ENCODE data around the gene MUC3A.

The MUC3A gene

DNA sequence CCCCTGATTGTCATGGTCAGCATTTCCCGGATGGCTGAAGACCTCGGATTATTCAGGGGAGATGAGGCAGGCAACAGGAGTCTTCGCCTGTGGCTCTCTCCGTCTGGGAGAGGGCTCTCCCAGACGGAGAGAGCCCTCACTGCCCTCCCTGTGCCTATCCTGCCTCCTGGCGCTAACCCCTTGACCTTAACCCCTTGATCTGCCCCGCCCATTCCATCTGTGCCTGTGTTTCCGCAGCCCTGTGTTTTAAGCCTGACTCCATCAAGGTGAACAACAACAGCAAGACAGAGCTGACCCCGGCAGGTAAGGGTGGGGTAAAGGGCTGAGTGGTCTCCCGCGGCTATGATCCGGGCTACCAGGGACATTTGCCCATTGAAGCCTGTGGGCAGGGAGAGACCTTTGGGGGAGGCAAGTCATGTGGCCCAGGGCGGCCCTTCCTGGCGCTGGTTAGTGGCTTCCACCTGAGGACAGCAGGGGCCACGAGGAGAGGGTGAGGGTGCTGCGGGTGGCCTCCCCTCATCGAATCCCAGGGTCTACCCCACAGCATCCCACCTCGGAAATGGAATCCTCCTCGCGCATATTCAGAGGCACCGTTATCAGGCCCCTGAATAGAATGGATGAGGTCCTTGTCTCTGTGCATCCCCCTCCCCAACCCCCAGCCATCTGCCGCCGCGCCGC, 15.8 kb downstream of the MUC3A start:
- WGBS, result 24% methylated on average over 25 of the region's 25 CpGs

DNA sequence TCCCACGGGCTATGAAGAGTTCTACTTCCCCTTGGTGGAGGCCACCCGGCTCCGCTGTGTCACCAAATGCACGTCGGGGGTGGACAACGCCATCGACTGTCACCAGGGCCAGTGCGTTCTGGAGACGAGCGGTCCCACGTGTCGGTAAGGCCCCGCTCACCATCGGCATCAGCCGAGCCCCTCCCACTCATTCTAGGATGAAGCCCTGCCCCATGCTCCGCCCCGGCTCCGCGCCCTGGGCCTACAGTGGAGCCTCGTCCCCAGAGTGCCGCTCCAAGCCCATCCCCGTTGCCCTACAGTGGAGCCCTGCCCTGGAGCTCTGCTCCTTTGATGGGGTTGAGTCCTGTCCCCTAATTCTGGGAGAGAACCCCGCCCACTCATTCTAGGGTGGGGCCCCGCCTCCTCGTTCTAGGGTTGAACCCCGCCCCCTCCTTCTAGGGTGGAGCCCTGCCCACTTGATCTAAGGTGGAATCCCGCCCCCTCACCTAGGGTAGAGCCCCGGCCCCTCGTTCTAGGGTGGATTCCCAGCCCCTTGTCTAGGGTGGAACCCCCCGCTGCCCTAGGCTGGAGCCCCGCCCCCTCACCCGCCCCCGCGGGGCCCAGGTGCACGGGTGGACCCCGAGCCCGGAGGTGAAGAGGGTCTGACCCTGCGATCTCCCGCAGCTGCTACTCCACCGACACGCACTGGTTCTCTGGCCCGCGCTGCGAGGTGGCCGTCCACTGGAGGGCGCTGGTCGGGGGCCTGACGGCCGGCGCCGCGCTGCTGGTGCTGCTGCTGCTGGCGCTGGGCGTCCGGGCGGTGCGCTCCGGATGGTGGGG, 16.6 kb downstream of the MUC3A start:
- peaks cover 16% of the 10 kb centered on the region for H3K4me1 ChIP-seq (ENCODE audit: insufficient read depth, low read length)
- peaks cover 37% of the 10 kb centered on the region for H3K27me3 ChIP-seq (ENCODE audit: insufficient read depth, low read length)
- no peak overlapping the region for H3K27ac ChIP-seq (ENCODE audit: low read depth, low read length)
- no peak overlapping the region for H3K9ac ChIP-seq (ENCODE audit: low read depth, low read length)
- no peaks in the 10 kb centered on the region for H3K36me3 ChIP-seq (ENCODE audit: insufficient read depth, low read length)
- H3K4me3 ChIP-seq (ENCODE audit: low read length), result peak overlapping the region; percentile 54
- under 1% methylated on average over 58 of the region's 58 CpGs for WGBS
- no peaks in the 10 kb centered on the region for H3K9me3 ChIP-seq (ENCODE audit: insufficient read depth, low read depth, low read length)

More for the DNA sequence above, 15.8 kb downstream of the MUC3A start:
- Histone ChIP-seq H3K27ac (ENCODE audit: low read depth, low read length) (no peak overlapping the region), H3K36me3 (ENCODE audit: insufficient read depth, low read length) (no peaks in the 10 kb centered on the region), H3K9ac (ENCODE audit: low read depth, low read length) (no peak overlapping the region), H3K9me3 (ENCODE audit: insufficient read depth, low read depth, low read length) (no peaks in the 10 kb centered on the region), H3K4me1 (ENCODE audit: insufficient read depth, low read length) (peaks cover 16% of the 10 kb centered on the region), H3K4me3 (ENCODE audit: low read length) (peak overlapping the region; percentile 54), H3K27me3 (ENCODE audit: insufficient read depth, low read length) (peaks cover 37% of the 10 kb centered on the region)

DNA sequence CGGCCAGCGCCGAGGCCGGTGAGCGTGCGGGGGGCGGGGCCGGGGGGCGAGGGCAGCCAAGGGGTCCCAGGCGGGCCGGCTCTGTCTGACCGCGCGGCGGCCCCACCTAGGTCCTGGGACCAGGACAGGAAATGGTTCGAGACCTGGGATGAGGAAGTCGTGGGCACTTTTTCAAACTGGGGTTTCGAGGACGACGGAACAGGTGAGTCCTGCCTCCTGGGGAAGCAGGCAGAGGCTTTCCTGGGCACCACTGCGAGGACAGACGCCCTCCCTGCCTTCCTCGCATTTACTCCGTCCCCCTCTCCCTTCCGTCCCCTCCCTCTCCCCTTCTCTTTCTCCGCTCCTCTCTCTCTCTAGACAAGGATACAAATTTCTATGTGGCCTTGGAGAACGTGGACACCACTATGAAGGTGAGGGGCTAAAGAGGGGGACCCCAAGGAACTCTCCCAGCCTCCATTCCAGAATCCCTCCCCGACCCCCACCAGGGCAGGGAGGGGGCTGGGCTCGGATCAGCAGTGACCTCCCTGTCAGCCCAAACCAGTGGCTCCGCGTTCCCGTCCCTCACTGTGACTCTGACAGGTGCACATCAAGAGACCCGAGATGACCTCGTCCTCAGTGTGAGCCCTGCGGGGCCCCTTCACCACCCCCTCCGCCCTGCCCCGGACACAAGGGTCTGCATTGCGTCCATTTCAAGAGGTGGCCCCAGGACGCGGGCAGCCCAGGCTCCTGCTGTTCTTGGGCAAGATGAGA, 17.4 kb downstream of the MUC3A start:
- H3K9ac ChIP-seq (ENCODE audit: low read depth, low read length), result no peak overlapping the region
- peaks cover 37% of the 10 kb centered on the region for H3K27me3 ChIP-seq (ENCODE audit: insufficient read depth, low read length)
- no peak overlapping the region for H3K27ac ChIP-seq (ENCODE audit: low read depth, low read length)
- no peaks in the 10 kb centered on the region for H3K36me3 ChIP-seq (ENCODE audit: insufficient read depth, low read length)
- no peaks in the 10 kb centered on the region for H3K9me3 ChIP-seq (ENCODE audit: insufficient read depth, low read depth, low read length)
- peaks cover 16% of the 10 kb centered on the region for H3K4me1 ChIP-seq (ENCODE audit: insufficient read depth, low read length)
- H3K4me3 ChIP-seq (ENCODE audit: low read length), result peak overlapping the region; percentile 54
- 11% methylated on average over 40 of the region's 40 CpGs for WGBS

DNA sequence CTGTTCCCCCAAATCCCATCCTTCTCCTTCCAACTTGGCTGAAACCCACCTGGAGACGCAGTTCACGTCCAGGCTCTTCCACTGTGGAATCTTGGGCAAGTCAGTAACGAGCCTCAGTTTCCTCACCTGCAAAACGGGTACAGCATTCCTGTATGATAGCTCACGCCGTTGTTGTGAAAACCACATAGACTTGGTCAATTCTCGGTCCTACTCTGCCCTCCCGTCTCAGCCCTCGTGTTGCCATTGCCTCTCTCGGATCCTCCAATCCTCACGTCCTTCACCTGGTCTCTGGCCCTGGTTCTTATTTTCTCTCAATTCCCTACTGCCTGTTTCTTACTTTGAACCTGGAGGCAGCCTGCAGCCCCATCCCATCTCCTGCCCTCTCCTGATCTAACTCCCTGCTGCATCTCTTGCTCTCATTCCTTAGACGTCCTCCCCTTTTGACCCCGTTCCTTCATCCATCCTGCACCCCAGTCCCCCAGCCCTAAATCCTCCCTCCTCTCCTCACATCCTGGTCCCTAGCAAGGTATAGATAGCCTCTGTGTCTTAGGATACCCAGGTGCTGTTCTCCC, 18.0 kb downstream of the MUC3A start:
- no peaks in the 10 kb centered on the region for H3K9me3 ChIP-seq (ENCODE audit: insufficient read depth, low read depth, low read length)
- H3K9ac ChIP-seq (ENCODE audit: low read depth, low read length), result no peak overlapping the region
- H3K27ac ChIP-seq (ENCODE audit: low read depth, low read length), result no peak overlapping the region
- H3K36me3 ChIP-seq (ENCODE audit: insufficient read depth, low read length), result no peaks in the 10 kb centered on the region
- H3K27me3 ChIP-seq (ENCODE audit: insufficient read depth, low read length), result peaks cover 37% of the 10 kb centered on the region
- no peak overlapping the region; the same call in 1 of the 2 replicates for H3K4me3 ChIP-seq (ENCODE audit: low read length)
- peaks cover 16% of the 10 kb centered on the region for H3K4me1 ChIP-seq (ENCODE audit: insufficient read depth, low read length)
- WGBS, result 55% methylated on average over 13 of the region's 13 CpGs

DNA sequence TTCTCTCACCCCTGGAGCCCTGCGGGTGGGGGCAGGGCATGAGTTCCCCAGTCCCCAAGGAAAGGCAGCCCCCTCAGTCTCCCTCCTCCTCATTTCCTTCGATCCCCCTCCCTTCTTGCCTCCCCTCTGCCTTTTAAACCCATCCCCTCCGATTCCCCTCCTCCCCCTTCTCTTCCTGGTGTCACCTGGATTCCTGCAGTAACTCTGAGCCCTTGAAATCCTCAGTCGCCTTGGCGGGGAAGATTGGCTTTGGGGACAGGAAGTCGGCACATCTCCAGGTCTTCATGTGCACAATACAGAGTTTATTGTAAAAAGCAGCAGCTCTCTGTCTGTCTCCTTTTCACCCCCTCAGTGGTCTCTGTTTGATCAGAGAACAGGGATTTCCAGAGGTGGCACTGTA, 18.7 kb downstream of the MUC3A start:
- 26% methylated on average over 6 of the region's 6 CpGs for WGBS
- no peak overlapping the region for H3K4me3 ChIP-seq (ENCODE audit: low read length)
- H3K27me3 ChIP-seq (ENCODE audit: insufficient read depth, low read length), result peaks cover 37% of the 10 kb centered on the region
- H3K4me1 ChIP-seq (ENCODE audit: insufficient read depth, low read length), result peaks cover 16% of the 10 kb centered on the region
- no peaks in the 10 kb centered on the region for H3K9me3 ChIP-seq (ENCODE audit: insufficient read depth, low read depth, low read length)
- no peaks in the 10 kb centered on the region for H3K36me3 ChIP-seq (ENCODE audit: insufficient read depth, low read length)
- no peak overlapping the region for H3K27ac ChIP-seq (ENCODE audit: low read depth, low read length)
- no peak overlapping the region for H3K9ac ChIP-seq (ENCODE audit: low read depth, low read length)

DNA sequence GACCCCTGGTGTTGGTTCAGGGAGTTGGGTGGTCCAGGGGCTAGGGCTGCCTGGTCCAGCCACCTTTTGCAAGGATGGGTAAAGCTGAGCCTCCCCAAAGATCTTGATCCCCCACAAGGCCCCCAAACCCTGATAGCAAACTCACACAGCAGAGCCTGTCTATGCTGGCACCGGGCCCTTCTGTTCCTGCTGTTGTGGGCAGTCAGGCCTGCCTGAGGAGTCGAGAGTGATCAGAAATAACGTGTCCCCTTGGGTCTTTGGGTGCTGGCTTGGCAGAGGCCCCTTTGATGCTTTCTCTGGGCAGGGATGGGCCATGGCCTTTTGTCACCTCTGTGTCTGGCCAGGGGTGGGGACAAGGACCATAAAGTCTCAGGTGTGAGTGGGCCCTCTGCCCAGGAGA, 19.3 kb downstream of the MUC3A start:
- Histone ChIP-seq H3K27ac (ENCODE audit: low read depth, low read length) (no peak overlapping the region), H3K4me1 (ENCODE audit: insufficient read depth, low read length) (peaks cover 16% of the 10 kb centered on the region), H3K9me3 (ENCODE audit: insufficient read depth, low read depth, low read length) (no peaks in the 10 kb centered on the region), H3K27me3 (ENCODE audit: insufficient read depth, low read length) (peaks cover 37% of the 10 kb centered on the region), H3K9ac (ENCODE audit: low read depth, low read length) (no peak overlapping the region), H3K36me3 (ENCODE audit: insufficient read depth, low read length) (no peaks in the 10 kb centered on the region), H3K4me3 (ENCODE audit: low read length) (no peak overlapping the region)
- WGBS, result 61% methylated on average over 3 of the region's 3 CpGs

DNA sequence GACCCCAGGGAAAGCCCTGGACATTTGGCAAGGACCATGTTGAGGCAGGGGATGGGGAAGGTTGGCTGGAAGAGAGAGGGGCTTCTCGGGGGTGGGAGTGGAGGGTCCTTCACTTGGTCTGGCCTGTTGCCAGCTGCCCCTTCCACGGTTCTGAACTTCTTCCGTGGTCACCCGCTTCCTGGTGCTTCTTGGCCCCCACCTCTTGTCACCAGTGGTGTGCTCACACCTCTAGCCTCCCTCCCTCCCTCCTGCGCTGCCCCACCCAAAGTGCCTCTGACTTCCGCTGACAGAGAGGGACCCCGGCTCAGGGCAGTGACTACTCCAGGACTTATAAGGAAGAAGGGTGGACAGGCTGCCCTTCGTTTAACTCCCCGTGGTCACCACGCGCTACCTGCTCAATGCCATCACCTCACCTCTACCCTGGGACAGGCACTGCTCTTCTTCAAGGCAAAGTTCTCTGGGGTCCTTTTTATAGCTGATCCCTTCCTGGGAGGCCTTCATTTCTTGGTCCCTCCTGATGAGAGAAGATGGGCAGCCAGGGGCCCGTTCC, 19.8 kb downstream of the MUC3A start, which contains the start of gene MUC12:
Gene MUC12, plus strand, starts transcription at position 500 of the 550 bp plus-strand sequence. CDS start 58 bp downstream, outside the sequence.
- no peak within 1 kb of the TSS for H3K27ac ChIP-seq (ENCODE audit: low read depth, low read length)
- no peak within 1 kb of the TSS for H3K4me3 ChIP-seq (ENCODE audit: low read length)
- H3K36me3 ChIP-seq (ENCODE audit: insufficient read depth, low read length), result no peaks in the 10 kb centered on the region
- no peak within 1 kb of the TSS for H3K9ac ChIP-seq (ENCODE audit: low read depth, low read length)
- 70% methylated on average over 12 of the region's 12 CpGs for WGBS
- peaks cover 37% of the 10 kb centered on the region for H3K27me3 ChIP-seq (ENCODE audit: insufficient read depth, low read length)
- no peaks in the 10 kb centered on the region for H3K9me3 ChIP-seq (ENCODE audit: insufficient read depth, low read depth, low read length)
- H3K4me1 ChIP-seq (ENCODE audit: insufficient read depth, low read length), result peaks cover 16% of the 10 kb centered on the region

DNA sequence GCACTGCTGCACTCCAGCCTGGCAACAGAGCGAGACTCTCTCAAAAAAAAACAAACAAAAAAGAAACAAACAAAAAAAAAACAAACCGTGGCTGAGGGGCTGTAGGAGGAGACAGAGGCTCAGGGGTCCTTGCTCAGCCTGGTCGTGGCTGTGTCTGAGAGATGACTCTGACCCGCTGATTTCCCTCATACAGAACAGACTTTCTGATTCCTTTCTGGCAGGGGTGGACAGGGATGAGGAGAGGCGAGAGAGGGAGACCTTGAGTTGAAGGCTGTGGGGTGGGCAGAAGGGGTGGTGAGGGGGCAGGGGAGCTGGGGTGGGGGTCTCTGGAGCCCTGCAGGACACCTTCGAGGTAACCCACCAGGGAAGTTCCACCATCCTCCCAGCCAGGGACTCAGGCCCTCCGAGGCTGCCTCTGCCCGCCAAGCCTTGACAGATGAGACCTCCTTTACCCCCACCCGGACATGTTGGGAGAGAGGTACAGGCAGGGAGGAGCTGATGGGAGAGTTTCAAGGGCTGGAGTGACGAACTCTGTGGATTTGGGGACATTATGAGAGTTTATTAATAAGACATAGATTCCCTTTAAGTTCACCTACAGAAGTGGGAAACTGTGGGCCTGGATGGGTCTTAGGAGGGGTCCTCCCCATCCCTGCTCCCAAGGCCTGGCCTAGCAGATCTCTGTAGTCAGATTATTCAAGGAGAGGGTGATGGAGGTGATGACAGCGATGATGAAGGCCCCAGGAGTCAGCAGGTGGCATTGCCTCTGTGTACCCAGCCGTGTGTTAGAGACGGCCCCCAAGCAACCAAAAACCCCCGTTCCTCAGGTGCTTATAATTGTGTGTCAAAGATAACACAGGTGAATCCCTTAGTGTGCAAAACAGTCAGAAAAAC, 22.0 kb downstream of the MUC3A start:
- Histone ChIP-seq H3K9me3 (ENCODE audit: insufficient read depth, low read depth, low read length) (no peaks in the 10 kb centered on the region), H3K36me3 (ENCODE audit: insufficient read depth, low read length) (no peaks in the 10 kb centered on the region), H3K4me1 (ENCODE audit: insufficient read depth, low read length) (peaks cover 7% of the 10 kb centered on the region), H3K9ac (ENCODE audit: low read depth, low read length) (no peak overlapping the region), H3K4me3 (ENCODE audit: low read length) (no peak overlapping the region), H3K27me3 (ENCODE audit: insufficient read depth, low read length) (peaks cover 23% of the 10 kb centered on the region), H3K27ac (ENCODE audit: low read depth, low read length) (no peak overlapping the region)
- 59% methylated on average over 13 of the region's 14 CpGs for WGBS

DNA sequence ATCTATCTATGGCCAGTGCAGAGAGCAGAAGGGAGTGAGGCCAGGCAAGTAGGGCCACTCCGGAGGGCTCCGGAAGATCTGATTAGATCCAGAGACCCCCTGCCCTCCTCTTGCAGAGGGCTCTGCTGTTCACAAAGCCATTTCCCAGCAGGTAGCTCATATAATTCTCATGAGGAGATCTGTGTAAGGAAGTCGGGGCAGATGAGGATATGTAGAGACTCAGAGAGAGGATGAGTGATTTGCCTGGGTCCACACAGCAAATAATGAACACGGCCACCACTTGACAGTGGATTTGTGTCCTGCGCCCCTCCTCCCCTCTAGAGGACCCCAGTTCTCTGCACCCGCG, 22.6 kb downstream of the MUC3A start:
- no peak overlapping the region for H3K27ac ChIP-seq (ENCODE audit: low read depth, low read length)
- 66% methylated on average over 7 of the region's 7 CpGs for WGBS
- H3K4me1 ChIP-seq (ENCODE audit: insufficient read depth, low read length), result peaks cover 7% of the 10 kb centered on the region
- H3K27me3 ChIP-seq (ENCODE audit: insufficient read depth, low read length), result peaks cover 17% of the 10 kb centered on the region
- no peaks in the 10 kb centered on the region for H3K36me3 ChIP-seq (ENCODE audit: insufficient read depth, low read length)
- H3K9ac ChIP-seq (ENCODE audit: low read depth, low read length), result no peak overlapping the region
- no peaks in the 10 kb centered on the region for H3K9me3 ChIP-seq (ENCODE audit: insufficient read depth, low read depth, low read length)
- no peak overlapping the region for H3K4me3 ChIP-seq (ENCODE audit: low read length)

DNA sequence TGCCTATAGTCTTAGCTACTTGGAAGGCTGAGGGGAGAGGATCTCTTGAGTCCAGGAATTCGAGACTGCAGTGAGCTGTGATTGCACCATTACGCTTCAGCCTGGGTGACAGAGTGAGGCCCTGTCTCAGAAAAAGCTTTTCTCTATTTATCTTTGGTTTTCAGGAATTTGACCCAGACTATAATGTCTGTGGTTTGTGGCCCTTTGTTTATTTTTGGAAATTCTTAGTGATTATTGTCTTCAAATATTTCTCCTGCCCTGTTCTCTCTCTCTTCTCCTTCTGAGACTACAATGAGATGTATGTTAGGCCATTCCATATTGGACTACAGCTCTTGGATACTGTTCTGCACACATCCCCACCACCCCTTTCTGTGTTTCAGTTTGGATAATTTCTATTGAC, 24.7 kb downstream of the MUC3A start:
- Histone ChIP-seq H3K36me3 (ENCODE audit: insufficient read depth, low read length) (no peaks in the 10 kb centered on the region), H3K4me1 (ENCODE audit: insufficient read depth, low read length) (no peaks in the 10 kb centered on the region), H3K9me3 (ENCODE audit: insufficient read depth, low read depth, low read length) (no peaks in the 10 kb centered on the region), H3K27me3 (ENCODE audit: insufficient read depth, low read length) (no peaks in the 10 kb centered on the region), H3K27ac (ENCODE audit: low read depth, low read length) (no peak overlapping the region), H3K9ac (ENCODE audit: low read depth, low read length) (no peak overlapping the region), H3K4me3 (ENCODE audit: low read length) (no peak overlapping the region)
- WGBS, result 88% methylated on average over 2 of the region's 2 CpGs

Measured in HUES64 (cell line).